IPS-NIHi7 (cell line): ENCODE data around the gene STX8.
"Not testable (repeated sequence)": the region's sequence is repeated elsewhere in the genome, so short reads cannot be mapped to it uniquely, and the experiment has no call there.

Source experiments
- DNase-seq: peaks from one replicate; pipeline ENCODE4 v3.0.0; 2012; ENCODE audit warnings: mixed read lengths; ENCODE audit errors: extremely low spot score

The STX8 gene

GRCh38 chr17:9346296-9346926, 229.2 kb downstream of the STX8 start:
- no peak for DNase-seq

GRCh38 chr17:9343516-9343915, 232.1 kb downstream of the STX8 start:
- peak; percentile 86 for DNase-seq

- no peak for DNase-seq
These were observed 233.4 kb downstream of the STX8 start for GRCh38 chr17:9342225-9342624.

- no peak for DNase-seq
These were observed 235.7 kb downstream of the STX8 start for GRCh38 chr17:9339958-9340357.

- not testable (repeated sequence) for DNase-seq
These were observed 236.1 kb downstream of the STX8 start for GRCh38 chr17:9339482-9339881.

GRCh38 chr17:9336817-9337216, 238.8 kb downstream of the STX8 start:
- no peak for DNase-seq

- no peak for DNase-seq
These were observed 240.8 kb downstream of the STX8 start for GRCh38 chr17:9334536-9335446.

- no peak for DNase-seq
These were observed 243.5 kb downstream of the STX8 start for GRCh38 chr17:9332132-9332494.

GRCh38 chr17:9331279-9332131, 244.1 kb downstream of the STX8 start:
- DNase-seq: no peak

GRCh38 chr17:9330611-9331271, 244.9 kb downstream of the STX8 start:
- no peak for DNase-seq

GRCh38 chr17:9330141-9330540, 245.5 kb downstream of the STX8 start:
- peak; percentile 63 for DNase-seq

- no peak for DNase-seq
These were observed 246.2 kb downstream of the STX8 start for GRCh38 chr17:9329251-9329921.

GRCh38 chr17:9324864-9325263, 250.8 kb downstream of the STX8 start:
- no peak for DNase-seq

GRCh38 chr17:9322326-9322725, 253.3 kb downstream of the STX8 start:
- DNase-seq: no peak

- no peak for DNase-seq
These were observed 253.7 kb downstream of the STX8 start for GRCh38 chr17:9321890-9322289.

- DNase-seq: no peak
These were observed 260.3 kb downstream of the STX8 start for GRCh38 chr17:9315360-9315759.

- no peak for DNase-seq
These were observed 262.3 kb downstream of the STX8 start for GRCh38 chr17:9313346-9313745.

- peak; percentile 44 for DNase-seq
These were observed 266.4 kb downstream of the STX8 start for GRCh38 chr17:9309216-9309615.

- DNase-seq: no peak
These were observed 267.6 kb downstream of the STX8 start for GRCh38 chr17:9308069-9308468.

GRCh38 chr17:9307313-9307998, 268.2 kb downstream of the STX8 start:
- DNase-seq: no peak

- no peak for DNase-seq
These were observed 269.5 kb downstream of the STX8 start for GRCh38 chr17:9306086-9306485.
